GM21717 (cell line): ENCODE results near the gene PRKCE.

Experiments
- ATAC-seq: cut with Tn5 transposase; IDR thresholded peaks from one replicate; pipeline ENCODE4 v1.9.1; 2021; ENCODE audit warnings: mild to moderate bottlenecking, moderate library complexity; ENCODE audit not compliant: unreplicated experiment

Gene PRKCE

DNA sequence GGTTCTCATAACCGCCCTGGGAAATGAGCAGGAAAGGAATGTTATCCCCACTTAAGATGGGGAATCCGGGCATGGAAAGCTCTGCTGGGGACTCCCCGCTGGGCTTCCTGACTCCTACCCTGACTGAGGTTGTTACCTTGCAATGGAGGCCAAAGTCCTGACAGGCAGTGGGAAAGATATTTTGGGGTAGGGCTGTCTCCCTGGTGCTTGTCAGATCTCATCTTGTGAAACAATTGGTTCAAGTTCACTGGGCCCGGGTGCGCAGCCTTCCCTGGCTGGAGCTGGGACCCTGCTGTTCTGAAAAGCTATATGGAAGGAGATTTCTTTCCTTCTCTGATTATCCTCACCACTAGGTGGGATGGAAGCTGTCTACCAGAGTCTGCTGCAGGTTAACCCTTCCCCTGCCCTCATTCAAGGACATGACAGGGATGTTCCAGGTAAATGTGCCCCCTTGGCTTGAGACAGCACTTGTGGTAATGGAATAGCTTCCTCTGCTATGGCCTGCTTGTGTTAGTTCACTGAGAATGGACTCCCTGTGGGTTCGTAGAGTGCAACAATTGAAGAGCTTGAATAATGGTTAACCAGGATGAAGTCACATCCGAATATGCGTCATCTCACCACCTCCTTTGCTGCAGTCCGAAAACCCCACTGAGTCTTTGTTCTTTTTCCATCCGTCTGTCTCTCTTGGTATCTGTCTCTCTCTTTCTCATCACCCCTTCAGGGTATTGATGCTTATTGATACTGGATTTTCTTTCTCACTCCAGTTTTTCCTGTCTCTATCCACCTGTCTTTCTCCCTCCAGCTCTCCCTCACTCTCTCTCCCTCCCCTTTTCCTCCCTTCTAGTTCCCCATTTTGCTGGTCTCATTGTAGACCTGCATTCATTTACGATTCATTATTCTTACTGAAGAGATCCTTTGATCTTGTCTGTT is 577.9 kb downstream of the PRKCE start:
- ATAC-seq: peak; percentile 48

DNA sequence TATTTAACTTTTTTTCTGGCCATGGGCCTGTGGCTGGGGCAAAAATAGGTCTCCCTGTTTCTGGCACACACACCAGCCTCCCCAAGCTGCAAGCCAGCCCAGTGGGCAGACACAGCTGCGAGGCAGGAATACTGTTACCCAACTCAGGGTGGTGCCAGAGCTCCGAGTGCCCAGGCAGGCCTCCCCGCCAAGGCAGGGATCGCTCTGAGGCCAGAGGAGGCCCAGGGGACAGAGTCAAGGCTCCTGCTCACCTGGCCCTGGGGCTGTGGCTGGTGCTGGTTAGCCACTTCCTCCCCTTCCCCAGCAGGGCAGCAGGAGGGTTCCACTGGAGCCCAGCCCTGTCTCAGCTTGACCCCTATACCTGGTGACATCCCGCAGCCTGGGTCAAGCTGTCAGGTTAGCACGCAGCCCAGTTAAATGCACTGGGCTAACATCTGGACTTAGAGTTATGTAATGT is 578.7 kb downstream of the PRKCE start:
- ATAC-seq: no peak

DNA sequence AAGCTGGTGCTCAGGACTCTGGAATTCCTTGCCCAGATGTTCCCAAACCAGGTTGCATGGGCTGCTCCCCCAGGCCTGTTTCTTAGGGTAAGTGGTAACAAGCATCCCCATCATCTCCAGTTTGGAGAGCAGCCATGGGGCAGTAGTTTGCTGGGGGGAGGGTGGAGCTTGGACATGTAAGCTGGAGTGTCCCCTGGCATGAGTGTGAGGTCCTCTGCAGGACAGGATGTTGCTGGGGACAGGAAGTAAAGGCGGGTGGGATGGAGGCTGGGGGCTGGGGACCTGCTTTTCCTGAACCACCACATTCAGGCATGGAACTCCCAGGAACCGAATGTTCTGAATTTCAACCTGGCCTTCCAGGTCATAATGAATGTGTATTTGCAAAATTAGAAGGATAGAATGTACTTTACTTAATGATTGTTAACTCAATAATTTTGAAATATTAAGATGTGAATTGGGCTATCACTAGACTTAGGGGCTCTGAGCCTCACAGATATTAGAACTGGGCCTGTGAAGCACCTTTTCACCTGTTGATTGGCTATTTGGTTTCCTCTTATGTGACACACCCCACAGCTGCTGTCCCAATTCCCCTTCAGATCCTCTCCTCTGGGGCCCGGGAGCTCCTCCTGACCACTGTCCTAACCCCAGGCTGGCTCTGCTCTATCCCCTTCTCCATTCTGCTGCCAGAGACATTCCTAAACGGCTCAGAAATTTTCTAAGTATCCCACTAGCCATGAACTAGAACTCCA is 579.4 kb downstream of the PRKCE start:
- no peak for ATAC-seq

DNA sequence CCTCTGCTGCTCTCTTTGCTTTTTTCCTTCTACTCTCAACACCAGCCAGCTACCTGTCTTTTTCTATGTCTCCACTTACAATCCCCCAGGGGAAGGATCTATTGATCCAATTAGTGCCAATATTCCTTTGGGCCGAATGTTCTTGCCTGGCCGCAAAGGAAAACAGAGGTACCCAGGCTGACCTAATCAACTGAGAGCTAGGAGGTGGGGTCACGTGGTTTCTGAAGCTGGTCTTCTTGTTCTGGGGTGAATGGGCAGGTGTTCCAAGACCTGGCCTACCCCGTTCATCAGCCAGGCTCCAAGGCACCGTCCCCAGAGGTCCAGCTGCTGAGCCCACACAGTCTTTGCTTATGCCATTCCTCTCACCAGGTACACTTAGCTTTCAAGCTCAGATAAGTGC is 580.2 kb downstream of the PRKCE start:
- no peak for ATAC-seq

DNA sequence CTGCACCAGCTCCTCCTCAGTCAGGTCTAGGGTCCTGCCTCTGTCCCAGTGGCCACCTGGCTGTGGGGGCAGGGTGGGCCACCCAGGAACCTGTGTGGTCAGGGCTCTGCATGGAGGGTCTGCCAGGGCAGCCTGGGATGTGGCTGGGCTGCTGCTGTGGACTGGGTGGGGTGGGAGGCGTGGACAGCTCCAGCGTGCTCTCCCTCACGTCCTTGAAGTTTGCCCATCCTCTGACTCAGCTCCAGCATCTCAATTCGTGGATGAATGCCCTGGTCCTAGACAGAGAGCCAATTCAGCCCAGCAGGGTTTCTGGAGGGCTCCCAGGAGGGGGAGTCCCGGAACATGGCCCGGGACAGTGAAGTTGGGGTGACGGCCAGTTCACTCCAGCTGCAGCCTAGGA is 581.4 kb downstream of the PRKCE start:
- no peak for ATAC-seq

DNA sequence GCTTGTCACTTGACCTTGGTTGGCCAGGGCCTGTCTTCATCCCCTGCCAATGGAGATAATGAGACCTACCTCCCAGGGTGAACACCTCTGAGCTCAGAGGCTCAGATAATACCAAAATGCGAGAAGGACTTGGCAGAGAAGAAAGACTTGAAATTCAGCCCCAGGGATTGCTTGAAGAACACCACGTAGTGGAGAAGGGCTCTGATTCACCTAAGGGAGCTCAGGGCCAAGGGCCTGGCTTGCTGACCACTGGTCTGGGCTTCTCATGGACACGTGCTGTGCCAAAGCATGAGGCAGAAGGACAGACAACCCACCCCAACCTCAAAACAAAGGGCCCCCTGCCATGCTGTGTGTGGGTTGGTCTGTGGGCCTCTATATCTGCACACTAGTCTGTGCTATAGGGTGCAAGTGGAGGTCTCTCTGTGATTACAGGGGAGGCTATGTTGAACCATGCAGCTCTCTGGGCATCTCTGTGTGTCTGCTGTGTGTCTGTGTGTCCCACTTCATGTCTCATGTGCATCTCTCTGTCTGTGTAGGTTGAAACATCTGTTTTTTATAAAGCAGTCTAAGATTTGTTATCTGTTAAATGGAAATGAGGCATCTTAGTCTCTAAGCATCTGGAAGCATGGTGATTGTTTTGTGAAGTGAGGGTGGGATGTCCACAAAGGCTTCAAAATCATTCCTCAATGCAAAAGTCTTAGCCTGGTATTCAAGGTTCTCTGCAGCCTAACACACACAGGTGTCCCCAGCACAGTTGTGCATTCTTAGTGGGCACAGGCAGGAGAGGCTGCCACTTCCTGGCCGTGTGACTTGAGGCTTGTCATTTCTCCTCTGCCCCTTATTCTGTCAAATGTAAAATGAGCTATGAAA is 584.8 kb downstream of the PRKCE start:
- ATAC-seq: no peak

DNA sequence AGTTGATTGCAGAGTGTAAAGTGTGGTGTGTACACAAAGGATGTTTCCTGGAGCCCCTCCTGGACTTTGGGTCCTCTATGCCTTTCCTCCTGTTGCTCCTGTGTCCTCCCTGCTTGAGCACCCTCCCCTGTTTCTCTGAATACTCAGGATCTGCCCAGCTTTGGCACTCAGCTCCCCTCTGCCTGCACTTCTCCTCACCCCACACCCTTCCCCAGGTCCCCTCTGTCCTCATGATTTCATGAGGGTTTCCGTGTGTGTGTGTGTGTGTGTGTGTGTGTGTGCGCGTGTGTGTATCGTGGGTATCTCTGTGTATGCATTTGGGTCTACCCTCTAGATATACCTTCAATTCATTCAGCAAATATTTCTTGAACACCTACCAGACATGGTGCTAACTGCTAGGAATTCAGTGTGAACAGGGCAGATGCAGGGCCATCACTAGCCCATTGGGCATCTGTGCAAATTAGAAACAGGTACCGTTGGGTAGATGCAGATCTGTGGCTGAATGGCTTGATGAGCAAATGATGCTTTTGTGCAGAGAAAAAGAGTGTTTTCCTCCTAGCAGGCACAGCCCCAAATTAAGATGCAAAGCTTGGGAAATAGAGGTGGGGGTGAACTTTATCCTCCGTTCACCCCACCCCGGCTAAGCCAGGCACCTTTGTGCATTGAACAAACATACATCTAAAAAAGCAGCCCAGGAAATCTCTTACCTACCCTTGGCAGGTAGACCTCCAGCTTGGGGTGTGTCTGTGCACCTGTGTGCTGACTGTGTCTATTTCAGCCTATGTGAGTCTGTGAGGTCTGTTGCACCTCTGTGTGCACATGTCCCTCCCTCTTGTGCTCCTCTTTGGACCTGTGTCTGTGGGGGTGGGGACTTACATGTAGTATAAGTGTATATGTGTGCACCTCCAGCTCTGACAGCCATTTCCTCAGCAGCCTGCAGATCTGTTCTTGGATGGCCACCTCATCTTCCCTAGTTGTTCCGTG is 585.7 kb downstream of the PRKCE start:
- no peak for ATAC-seq
